IPS DF 6.9 (cell line): Measurements from ENCODE around the gene CCHCR1.

Source experiments
- DNase-seq: peaks from one replicate; pipeline ENCODE4 v3.0.0-alpha.2; 2013; ENCODE audit warnings: low read depth, low spot score
- H3K27ac ChIP-seq: one replicate; pipeline ENCODE4 v1.5.1; 2013; ENCODE audit warnings: low read length, control low read depth
- H3K27me3 ChIP-seq: 2 replicates; pipeline ENCODE4 v1.6.1; 2013; ENCODE audit warnings: mild to moderate bottlenecking, low read length; ENCODE audit not compliant: control insufficient read depth, insufficient read depth
- H3K36me3 ChIP-seq: 2 replicates; pipeline ENCODE4 v1.6.1; 2013; ENCODE audit warnings: low read length; ENCODE audit not compliant: control insufficient read depth, insufficient read depth
- H3K4me1 ChIP-seq: 2 replicates; pipeline ENCODE4 v1.6.1; 2013; ENCODE audit warnings: low read length; ENCODE audit not compliant: control insufficient read depth, insufficient read depth
- H3K4me3 ChIP-seq: 2 replicates; pipeline ENCODE4 v1.5.1; 2013; ENCODE audit warnings: mild to moderate bottlenecking, low read length
- H3K9me3 ChIP-seq: 2 replicates; pipeline ENCODE4 v1.6.1; 2013; ENCODE audit warnings: low read length, inconsistent platforms; ENCODE audit not compliant: control insufficient read depth, insufficient read depth
- WGBS: extraction: QIAGEN DNeasy Blood & Tissue Kit; methylation state at CpG from one replicate; pipeline ENCODE4 v1.1.7; 2013; ENCODE audit warnings: mixed read lengths, missing lambda C conversion rate; ENCODE audit not compliant: insufficient read length, insufficient coverage; 5-methylcytosine and 5-hydroxymethylcytosine counted together

Gene CCHCR1

DNA sequence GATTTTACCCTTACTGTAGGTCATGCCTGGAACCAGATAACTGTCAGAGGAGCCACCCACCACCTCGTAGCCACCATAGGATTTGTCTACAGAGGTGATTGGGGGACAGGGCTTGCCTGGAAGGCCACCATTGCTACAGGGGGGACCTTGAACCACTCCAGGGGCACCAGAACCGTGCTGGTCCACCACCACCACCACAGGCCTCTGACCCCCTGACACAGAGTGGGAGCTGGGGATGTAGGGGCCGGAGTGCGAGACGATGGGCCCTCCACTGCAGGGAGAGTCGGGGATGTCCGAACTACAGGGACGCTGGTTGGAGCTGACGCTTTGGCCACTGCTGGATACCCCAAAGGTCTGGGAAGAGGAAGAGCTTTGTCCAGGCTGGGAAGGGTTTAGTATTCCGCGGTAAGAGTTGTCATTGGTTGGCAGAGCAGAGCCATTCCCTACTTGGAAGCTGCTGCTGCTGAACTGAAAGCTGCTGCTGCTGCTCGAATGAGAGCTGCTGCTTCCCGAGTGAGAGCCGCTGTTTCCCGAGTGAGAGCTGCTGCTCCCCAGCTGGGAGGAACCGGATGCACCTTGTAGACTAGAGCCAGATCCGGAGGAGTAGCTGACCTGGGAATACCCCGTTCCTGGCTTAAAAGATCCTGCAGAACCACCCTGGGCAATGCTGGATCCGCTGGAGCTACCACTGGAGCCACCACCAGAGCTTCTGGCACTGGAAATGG is 40.8 kb downstream of the CCHCR1 start:
- H3K27ac ChIP-seq: no peak overlapping the region
- H3K4me3 ChIP-seq: no peak overlapping the region
- no peak for DNase-seq
- no peaks in the 10 kb centered on the region for H3K9me3 ChIP-seq
- H3K27me3 ChIP-seq: no peaks in the 10 kb centered on the region
- no CpG with 5 or more reads among the region's 19 CpGs for WGBS
- H3K4me1 ChIP-seq: peaks cover 5% of the 10 kb centered on the region
- H3K36me3 ChIP-seq: no peaks in the 10 kb centered on the region

GRCh38 chr6:31115941-31116560 is 41.6 kb downstream of the CCHCR1 start:
- no peaks in the 10 kb centered on the region for H3K27me3 ChIP-seq
- DNase-seq: no peak
- peaks cover 5% of the 10 kb centered on the region for H3K4me1 ChIP-seq
- no peak overlapping the region for H3K27ac ChIP-seq
- no CpG with 5 or more reads among the region's 12 CpGs for WGBS
- no peaks in the 10 kb centered on the region for H3K36me3 ChIP-seq
- no peaks in the 10 kb centered on the region for H3K9me3 ChIP-seq
- no peak overlapping the region for H3K4me3 ChIP-seq

GRCh38 chr6:31114970-31115849 is 42.4 kb downstream of the CCHCR1 start:
- DNase-seq: no peak
- Histone ChIP-seq H3K4me1 (peaks cover 6% of the 10 kb centered on the region), H3K27me3 (no peaks in the 10 kb centered on the region), H3K9me3 (no peaks in the 10 kb centered on the region), H3K36me3 (no peaks in the 10 kb centered on the region), H3K27ac (no peak overlapping the region), H3K4me3 (no peak overlapping the region)
- WGBS: no CpG with 5 or more reads among the region's 9 CpGs

GRCh38 chr6:31114541-31114878 is 43.1 kb downstream of the CCHCR1 start, which contains the start of gene PSORS1C1:
TSS of gene PSORS1C1 (plus strand) at chr6:31114800. CDS start at chr6:31129633, 14,833 bp downstream.
- no peak within 1 kb of the TSS for H3K27ac ChIP-seq
- peaks cover 9% of the 10 kb centered on the region for H3K4me1 ChIP-seq
- no peaks in the 10 kb centered on the region for H3K27me3 ChIP-seq
- no peaks in the 10 kb centered on the region for H3K36me3 ChIP-seq
- no peaks in the 10 kb centered on the region for H3K9me3 ChIP-seq
- WGBS: no CpG with 5 or more reads among the region's 3 CpGs
- H3K4me3 ChIP-seq: no peak within 1 kb of the TSS
- DNase-seq: no peak

DNA sequence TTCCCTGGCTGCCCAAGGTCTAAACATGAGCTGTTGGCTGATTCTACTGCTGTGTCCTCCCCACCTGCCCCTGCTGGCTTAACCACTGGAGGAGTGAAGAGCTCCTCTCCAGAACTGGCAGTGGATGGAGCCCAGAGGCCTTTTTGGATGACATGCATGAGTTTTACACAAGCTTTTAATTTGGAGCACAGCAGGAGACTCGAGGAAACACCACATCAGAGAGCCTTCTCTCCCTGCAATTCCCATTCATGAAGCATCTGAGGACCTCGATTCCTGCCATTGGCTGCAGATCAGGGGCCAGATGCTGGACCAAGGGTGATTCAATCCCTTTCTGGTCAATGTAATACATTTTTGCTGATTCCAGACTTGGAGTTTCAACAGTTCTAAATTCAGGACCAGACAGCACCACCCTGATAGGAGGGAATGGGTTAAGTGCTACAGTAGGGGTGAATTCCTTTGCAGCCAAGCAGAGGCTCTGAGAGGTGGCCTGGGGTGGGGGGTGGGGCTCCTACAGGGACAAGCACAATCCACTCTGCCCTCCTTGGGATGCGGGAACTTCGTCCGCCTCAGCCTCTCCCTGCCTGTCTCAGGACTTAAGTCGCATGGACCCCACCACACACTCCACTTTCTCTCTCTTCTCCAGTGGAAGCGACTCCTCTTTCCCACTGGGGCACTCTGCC is 43.6 kb downstream of the CCHCR1 start:
- H3K4me1 ChIP-seq: peaks cover 9% of the 10 kb centered on the region
- H3K27me3 ChIP-seq: no peaks in the 10 kb centered on the region
- no peak overlapping the region for H3K4me3 ChIP-seq
- no peaks in the 10 kb centered on the region for H3K9me3 ChIP-seq
- DNase-seq: no peak
- no peaks in the 10 kb centered on the region for H3K36me3 ChIP-seq
- no peak overlapping the region for H3K27ac ChIP-seq
- WGBS: no CpG with 5 or more reads among the region's 7 CpGs

DNA sequence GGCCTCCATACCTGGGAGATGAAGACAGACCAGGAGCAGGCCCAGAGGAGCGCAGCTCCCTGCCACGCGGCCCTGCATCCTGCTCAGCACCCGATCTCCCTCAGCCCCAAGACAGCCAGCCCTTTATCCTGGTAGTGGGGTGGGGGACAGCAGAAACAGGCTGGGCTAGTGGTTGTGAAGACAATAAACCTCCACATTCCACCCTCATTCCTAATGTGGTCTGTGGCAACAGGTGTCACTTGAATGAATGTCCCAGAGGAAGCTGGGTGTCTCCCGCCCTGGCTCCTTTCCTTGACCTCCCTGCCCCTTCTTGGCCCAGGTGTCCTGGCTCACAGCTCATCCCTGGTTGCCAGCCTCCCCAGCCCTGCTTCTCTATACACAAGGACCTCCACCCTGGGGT is 45.1 kb downstream of the CCHCR1 start, which contains the start of gene C6orf15:
Gene C6orf15 (minus strand): TSS at position 98 of the 400 bp plus-strand sequence. CDS start 20 bp downstream, at position 78.
- Histone ChIP-seq H3K4me3 (no peak within 1 kb of the TSS), H3K9me3 (no peaks in the 10 kb centered on the region), H3K27me3 (no peaks in the 10 kb centered on the region), H3K36me3 (no peaks in the 10 kb centered on the region), H3K4me1 (peaks cover 9% of the 10 kb centered on the region), H3K27ac (no peak within 1 kb of the TSS)
- WGBS: no CpG with 5 or more reads among the region's 5 CpGs
- DNase-seq: no peak

DNA sequence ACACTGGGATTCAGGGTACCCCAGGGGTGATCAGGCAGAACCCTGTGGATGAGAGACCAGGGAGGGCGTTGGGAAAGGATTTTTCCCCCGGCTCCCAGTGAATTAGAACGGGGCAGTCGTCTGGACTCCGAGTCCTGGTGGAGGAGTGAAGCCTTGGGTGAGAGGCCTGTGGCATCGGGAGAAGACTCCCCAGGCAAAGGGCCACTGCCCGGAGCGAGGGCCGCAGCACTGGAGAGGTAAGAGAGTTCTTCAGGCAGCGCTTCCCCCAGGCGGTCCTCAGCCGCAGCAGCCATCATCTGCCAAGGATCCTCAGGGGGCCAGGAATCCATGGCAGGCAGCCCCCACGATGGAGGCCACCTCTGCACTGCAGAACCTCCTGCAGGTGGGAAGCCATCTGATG is 45.9 kb downstream of the CCHCR1 start:
- Histone ChIP-seq H3K9me3 (no peaks in the 10 kb centered on the region), H3K4me1 (peaks cover 9% of the 10 kb centered on the region), H3K27ac (no peak overlapping the region), H3K4me3 (no peak overlapping the region), H3K36me3 (no peaks in the 10 kb centered on the region), H3K27me3 (no peaks in the 10 kb centered on the region)
- no CpG with 5 or more reads among the region's 13 CpGs for WGBS
- DNase-seq: no peak

- Histone ChIP-seq H3K9me3 (no peaks in the 10 kb centered on the region), H3K27me3 (no peaks in the 10 kb centered on the region), H3K4me1 (peaks cover 9% of the 10 kb centered on the region), H3K4me3 (no peak overlapping the region), H3K27ac (no peak overlapping the region), H3K36me3 (no peaks in the 10 kb centered on the region)
- DNase-seq: no peak
- WGBS: no CpG with 5 or more reads among the region's 11 CpGs
Observed at GRCh38 chr6:31110825-31111582, 46.6 kb downstream of the CCHCR1 start.

DNA sequence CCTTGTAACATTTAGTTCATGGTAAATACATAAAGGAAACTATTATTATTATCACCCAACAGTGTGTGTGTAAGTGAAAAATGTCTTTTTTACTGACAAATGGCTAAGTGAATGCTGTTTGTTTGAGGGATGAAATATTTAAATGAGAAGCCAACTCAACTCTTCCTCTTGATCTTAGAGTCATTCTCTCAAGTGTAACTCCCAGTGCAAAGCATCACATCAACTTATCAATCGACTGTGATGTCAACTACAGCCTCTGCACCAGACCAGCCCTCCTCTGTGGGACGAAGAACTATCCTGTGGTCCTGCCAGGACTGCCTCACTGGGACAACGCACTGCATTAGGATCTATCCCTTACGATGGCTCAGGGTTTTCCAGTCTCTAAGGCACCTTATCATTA is 50.5 kb downstream of the CCHCR1 start:
- H3K9me3 ChIP-seq: no peaks in the 10 kb centered on the region
- H3K27me3 ChIP-seq: no peaks in the 10 kb centered on the region
- H3K27ac ChIP-seq: no peak overlapping the region
- DNase-seq: no peak
- H3K4me3 ChIP-seq: no peak overlapping the region
- no peaks in the 10 kb centered on the region for H3K36me3 ChIP-seq
- peaks cover 4% of the 10 kb centered on the region; the same call in 1 of the 2 replicates for H3K4me1 ChIP-seq
- no CpG with 5 or more reads among the region's 4 CpGs for WGBS
